Activated T-helper 1 cell treated with anti-CD3 and anti-CD28 coated beads, Interleukin-12 subunit alpha, Interleukin-12 subunit beta, Interleukin-2, Interleukin-4 antibody, amounts not matched to agents 30 ng/mL and 10 ng/mL and 1 ng/mL, durations not matched to agents 14 hours and 24 hours and 36 hours (primary cell): Measurements from ENCODE around the gene IGF2R. TPM values are rescaled to one million over a fixed set of nuclear protein-coding genes. Genes with fewer than 3 reads are reported as not detected.
A peak's percentile ranks its signal among the peaks of the same experiment; 100 is the strongest.

Source experiments
- DNase-seq: peaks from one replicate; pipeline ENCODE4 v3.0.0; 2021; ENCODE audit warnings: low spot score
- H3K27ac Mint-ChIP-seq: one replicate; pipeline ENCODE4 v1.8.0; 2021; ENCODE audit warnings: mild to moderate bottlenecking, mixed read lengths
- H3K27me3 Mint-ChIP-seq: one replicate; pipeline ENCODE4 v1.8.0; 2022; ENCODE audit warnings: mild to moderate bottlenecking, moderate library complexity, mixed read lengths; ENCODE audit not compliant: insufficient read depth
- H3K36me3 Mint-ChIP-seq: one replicate; pipeline ENCODE4 v1.8.0; 2021; ENCODE audit warnings: low read depth, mixed read lengths
- H3K4me1 Mint-ChIP-seq: one replicate; pipeline ENCODE4 v1.8.0; 2021; ENCODE audit warnings: low read depth, mixed read lengths
- H3K4me3 Mint-ChIP-seq: one replicate; pipeline ENCODE4 v1.8.0; 2021; ENCODE audit warnings: mild to moderate bottlenecking, moderate library complexity, mixed read lengths
- H3K9me3 Mint-ChIP-seq: one replicate; pipeline ENCODE4 v1.8.0; 2021; ENCODE audit warnings: mixed read lengths
- intact Hi-C: fragments of 100-400 bp; cut with micrococcal nuclease; formaldehyde crosslinking; loops from one replicate; pipeline ENCODE4 v1.15.1; 2024
- total RNA-seq: library from RNA; stranded (reverse); gene quantifications from 2 replicates; pipeline ENCODE4 v1.2.3, GENCODE V29; 2022

The IGF2R gene
- total RNA-seq, 1 donor from 2014 or later, result 126 TPM

- Mint-ChIP-seq H3K27ac (no peak overlapping the region), H3K4me1 (peaks cover 10% of the 10 kb centered on the region), H3K27me3 (peaks cover 23% of the 10 kb centered on the region)
These were observed 27.4 kb upstream of the IGF2R start for GRCh38 chr6:159941286-159942113.

GRCh38 chr6:159943101-159943632 is 25.7 kb upstream of the IGF2R start:
- no peak for DNase-seq
- Mint-ChIP-seq H3K36me3 (peaks cover 4% of the 10 kb centered on the region), H3K27ac (no peak overlapping the region), H3K9me3 (peaks cover 24% of the 10 kb centered on the region), H3K27me3 (peaks cover 21% of the 10 kb centered on the region), H3K4me1 (peaks cover 10% of the 10 kb centered on the region), H3K4me3 (no peak overlapping the region)
- intact Hi-C loops, result loop anchor here (2.0 kb wide), 1 partner anchor 16 kb away; no protein-coding TSS in a partner anchor

More at GRCh38 chr6:159941286-159942113, 27.4 kb upstream of the IGF2R start:
- peaks cover 24% of the 10 kb centered on the region for H3K9me3 Mint-ChIP-seq
- no peak overlapping the region for H3K4me3 Mint-ChIP-seq
- H3K36me3 Mint-ChIP-seq, result peaks cover 4% of the 10 kb centered on the region
- intact Hi-C loops, result loop anchor here (1.0 to 2.0 kb wide), 6 partner anchors 10 to 250 kb away; partner anchors contain the start of gene TCP1
- DNase-seq, result peak; percentile 26

GRCh38 chr6:159943968-159944598 is 24.8 kb upstream of the IGF2R start:
- Mint-ChIP-seq H3K36me3 (peaks cover 4% of the 10 kb centered on the region), H3K9me3 (peaks cover 24% of the 10 kb centered on the region), H3K4me3 (no peak overlapping the region), H3K27me3 (peaks cover 16% of the 10 kb centered on the region), H3K27ac (no peak overlapping the region), H3K4me1 (peaks cover 10% of the 10 kb centered on the region)
- intact Hi-C loops, result loop anchor here (2.0 kb wide), 1 partner anchor 15 kb away; no protein-coding TSS in a partner anchor
- DNase-seq, result no peak

- Mint-ChIP-seq H3K36me3 (peaks cover 4% of the 10 kb centered on the region), H3K27me3 (peaks cover 16% of the 10 kb centered on the region), H3K4me3 (no peak overlapping the region), H3K27ac (no peak overlapping the region), H3K4me1 (peaks cover 10% of the 10 kb centered on the region), H3K9me3 (peaks cover 24% of the 10 kb centered on the region)
- intact Hi-C loops, result no loop called here
- DNase-seq, result no peak
These were observed 23.0 kb upstream of the IGF2R start for GRCh38 chr6:159945801-159946392.

GRCh38 chr6:159946912-159947311 is 22.0 kb upstream of the IGF2R start:
- intact Hi-C loops, result no loop called here
- Mint-ChIP-seq H3K4me1 (peaks cover 4% of the 10 kb centered on the region), H3K27ac (no peak overlapping the region), H3K9me3 (peaks cover 24% of the 10 kb centered on the region), H3K27me3 (peaks cover 16% of the 10 kb centered on the region), H3K4me3 (no peak overlapping the region), H3K36me3 (peaks cover 4% of the 10 kb centered on the region)
- no peak for DNase-seq

GRCh38 chr6:159948199-159948598 is 20.7 kb upstream of the IGF2R start:
- H3K9me3 Mint-ChIP-seq, result peaks cover 17% of the 10 kb centered on the region
- DNase-seq, result no peak
- intact Hi-C loops, result no loop called here
- H3K4me3 Mint-ChIP-seq, result no peak overlapping the region
- H3K27ac Mint-ChIP-seq, result no peak overlapping the region
- H3K36me3 Mint-ChIP-seq, result peaks cover 3% of the 10 kb centered on the region
- H3K27me3 Mint-ChIP-seq, result peaks cover 15% of the 10 kb centered on the region
- H3K4me1 Mint-ChIP-seq, result no peaks in the 10 kb centered on the region

- Mint-ChIP-seq H3K4me1 (no peaks in the 10 kb centered on the region), H3K4me3 (no peak overlapping the region), H3K9me3 (no peaks in the 10 kb centered on the region), H3K27me3 (peaks cover 20% of the 10 kb centered on the region), H3K27ac (no peak overlapping the region), H3K36me3 (no peaks in the 10 kb centered on the region)
- intact Hi-C loops, result no loop called here
- no peak for DNase-seq
These were observed 17.1 kb upstream of the IGF2R start for GRCh38 chr6:159951772-159952171.

- no peak for DNase-seq
- H3K27me3 Mint-ChIP-seq, result peaks cover 20% of the 10 kb centered on the region
- no peaks in the 10 kb centered on the region for H3K4me1 Mint-ChIP-seq
- no peak overlapping the region for H3K4me3 Mint-ChIP-seq
- H3K27ac Mint-ChIP-seq, result no peak overlapping the region
- H3K9me3 Mint-ChIP-seq, result no peaks in the 10 kb centered on the region
- intact Hi-C loops, result no loop called here
- no peaks in the 10 kb centered on the region for H3K36me3 Mint-ChIP-seq
These were observed 16.4 kb upstream of the IGF2R start for GRCh38 chr6:159952289-159953005.

GRCh38 chr6:159953091-159953601 is 15.7 kb upstream of the IGF2R start:
- no peak overlapping the region for H3K27ac Mint-ChIP-seq
- H3K4me1 Mint-ChIP-seq, result no peaks in the 10 kb centered on the region
- no peak for DNase-seq
- H3K4me3 Mint-ChIP-seq, result no peak overlapping the region
- H3K27me3 Mint-ChIP-seq, result peaks cover 20% of the 10 kb centered on the region
- no peaks in the 10 kb centered on the region for H3K36me3 Mint-ChIP-seq
- no peaks in the 10 kb centered on the region for H3K9me3 Mint-ChIP-seq
- intact Hi-C loops, result no loop called here

- intact Hi-C loops, result no loop called here
- Mint-ChIP-seq H3K4me1 (peaks cover 13% of the 10 kb centered on the region), H3K9me3 (no peaks in the 10 kb centered on the region)
These were observed 12.9 kb upstream of the IGF2R start for GRCh38 chr6:159955945-159956361.

GRCh38 chr6:159957071-159957673 is 11.7 kb upstream of the IGF2R start:
- no peak for DNase-seq
- no peaks in the 10 kb centered on the region for H3K9me3 Mint-ChIP-seq
- H3K27ac Mint-ChIP-seq, result no peak overlapping the region
- peaks cover 13% of the 10 kb centered on the region for H3K4me1 Mint-ChIP-seq
- peaks cover 14% of the 10 kb centered on the region for H3K27me3 Mint-ChIP-seq
- no peaks in the 10 kb centered on the region for H3K36me3 Mint-ChIP-seq
- no peak overlapping the region for H3K4me3 Mint-ChIP-seq
- intact Hi-C loops, result no loop called here

More at GRCh38 chr6:159955945-159956361, 12.9 kb upstream of the IGF2R start:
- no peak overlapping the region for H3K4me3 Mint-ChIP-seq
- H3K36me3 Mint-ChIP-seq, result no peaks in the 10 kb centered on the region
- no peak overlapping the region for H3K27ac Mint-ChIP-seq
- H3K27me3 Mint-ChIP-seq, result peaks cover 13% of the 10 kb centered on the region
- no peak for DNase-seq
